Measurements from ENCODE around the gene SLX4.

Gene SLX4

GRCh38 chr16:3580686-3581085 lies 30.7 kb downstream of the SLX4 start:
- H3K79me2 ChIP-seq (ENCODE audit: control insufficient read depth, insufficient read depth, low read length, poor library complexity) = no peaks in the 10 kb centered on the region
- no peak overlapping the region for H3K23ac ChIP-seq (ENCODE audit: low read length)
- H3K4ac ChIP-seq (ENCODE audit: low read depth, low read length) = no peak overlapping the region
- H3K36me3 ChIP-seq (ENCODE audit: control insufficient read depth in 1 of 2, insufficient read depth in 2 of 2, low read length in 2 of 2) = peaks cover 19 to 20% of the 10 kb centered on the region in 2 experiments
- no peak overlapping the region for H4K12ac ChIP-seq (ENCODE audit: low read depth, low read length)
- no peak overlapping the region for H3K14ac ChIP-seq (ENCODE audit: low read length)
- H3K9ac ChIP-seq (ENCODE audit: low read length) = no peak overlapping the region
- H4K91ac ChIP-seq (ENCODE audit: low read depth, low read length) = no peak overlapping the region
- no peak overlapping the region for H2AK5ac ChIP-seq (ENCODE audit: low read length)
- H3K27ac ChIP-seq (ENCODE audit: low read depth, low read length) = no peak overlapping the region
- H2BK120ac ChIP-seq (ENCODE audit: insufficient read depth, low read length, poor library complexity) = no peak overlapping the region
- no peaks in the 10 kb centered on the region for H3K9me3 ChIP-seq (ENCODE audit: insufficient read depth, low read depth, low read length)
- H3K18ac ChIP-seq (ENCODE audit: low read length) = no peak overlapping the region
- peaks cover 0 to 3% of the 10 kb centered on the region in 2 experiments for H3K4me1 ChIP-seq (ENCODE audit: control insufficient read depth in 1 of 2, insufficient read depth in 2 of 2, low read length in 2 of 2)
- H2BK5ac ChIP-seq (ENCODE audit: low read depth, low read length, poor library complexity) = no peak overlapping the region
- no peak overlapping the region for H3K4me3 ChIP-seq (ENCODE audit: low read depth, low read length)
- no CpG with 5 or more reads among the region's 8 CpGs for WGBS (ENCODE audit: extremely low coverage, insufficient coverage, insufficient read length)
- H3K4me2 ChIP-seq (ENCODE audit: low read length) = no peak overlapping the region
- H2BK12ac ChIP-seq (ENCODE audit: low read length) = no peak overlapping the region
- H3K79me1 ChIP-seq (ENCODE audit: low read length) = no peaks in the 10 kb centered on the region
- no peak overlapping the region for H4K8ac ChIP-seq (ENCODE audit: low read depth, low read length)
- DNase-seq = no peak
- no peak overlapping the region for H2AFZ ChIP-seq (ENCODE audit: insufficient read depth, low read length, poor library complexity)
- no peaks in the 10 kb centered on the region for H3K27me3 ChIP-seq (ENCODE audit: insufficient read depth, low read length)

DNA sequence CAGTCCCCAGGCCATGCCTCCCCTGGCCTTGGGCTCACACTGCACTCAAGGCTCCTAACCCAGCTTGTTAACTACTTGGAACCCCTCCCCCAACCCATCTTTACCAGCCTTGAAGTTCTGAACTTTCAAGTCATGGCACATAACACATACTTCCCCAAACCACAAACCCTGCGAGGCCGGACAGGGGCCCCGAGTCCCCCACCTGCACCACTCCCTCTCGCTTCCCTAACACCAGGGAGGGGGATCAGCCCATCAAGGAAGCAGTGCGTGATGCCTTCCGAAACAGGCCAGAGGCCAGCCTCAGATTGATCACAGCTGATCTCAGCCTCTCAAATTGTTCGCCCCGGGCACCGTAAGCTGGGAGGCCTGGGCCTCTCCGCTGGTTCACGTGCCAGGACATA lies 31.2 kb downstream of the SLX4 start:
- H2BK12ac ChIP-seq (ENCODE audit: low read length) = no peak overlapping the region
- no peaks in the 10 kb centered on the region for H3K27me3 ChIP-seq (ENCODE audit: insufficient read depth, low read length)
- no peak overlapping the region for H4K8ac ChIP-seq (ENCODE audit: low read depth, low read length)
- no peak overlapping the region for H3K23ac ChIP-seq (ENCODE audit: low read length)
- H4K12ac ChIP-seq (ENCODE audit: low read depth, low read length) = no peak overlapping the region
- no peaks in the 10 kb centered on the region for H3K9me3 ChIP-seq (ENCODE audit: insufficient read depth, low read depth, low read length)
- H3K14ac ChIP-seq (ENCODE audit: low read length) = no peak overlapping the region
- H2AK5ac ChIP-seq (ENCODE audit: low read length) = no peak overlapping the region
- no peaks in the 10 kb centered on the region for H3K79me2 ChIP-seq (ENCODE audit: control insufficient read depth, insufficient read depth, low read length, poor library complexity)
- H2AFZ ChIP-seq (ENCODE audit: insufficient read depth, low read length, poor library complexity) = no peak overlapping the region
- no CpG with 5 or more reads among the region's 11 CpGs for WGBS (ENCODE audit: extremely low coverage, insufficient coverage, insufficient read length)
- H3K36me3 ChIP-seq (ENCODE audit: control insufficient read depth in 1 of 2, insufficient read depth in 2 of 2, low read length in 2 of 2) = peaks cover 19% of the 10 kb centered on the region in 2 experiments
- H3K79me1 ChIP-seq (ENCODE audit: low read length) = no peaks in the 10 kb centered on the region
- no peak overlapping the region for H2BK5ac ChIP-seq (ENCODE audit: low read depth, low read length, poor library complexity)
- no peak overlapping the region for H3K4me2 ChIP-seq (ENCODE audit: low read length)
- H3K4me3 ChIP-seq (ENCODE audit: low read depth, low read length) = no peak overlapping the region
- H3K9ac ChIP-seq (ENCODE audit: low read length) = no peak overlapping the region
- no peak overlapping the region for H3K27ac ChIP-seq (ENCODE audit: low read depth, low read length)
- H3K18ac ChIP-seq (ENCODE audit: low read length) = no peak overlapping the region
- H4K91ac ChIP-seq (ENCODE audit: low read depth, low read length) = no peak overlapping the region
- peaks cover 0 to 3% of the 10 kb centered on the region in 2 experiments for H3K4me1 ChIP-seq (ENCODE audit: control insufficient read depth in 1 of 2, insufficient read depth in 2 of 2, low read length in 2 of 2)
- H2BK120ac ChIP-seq (ENCODE audit: insufficient read depth, low read length, poor library complexity) = no peak overlapping the region
- H3K4ac ChIP-seq (ENCODE audit: low read depth, low read length) = no peak overlapping the region
- no peak for DNase-seq

- Histone ChIP-seq H3K36me3 (ENCODE audit: control insufficient read depth in 1 of 2, insufficient read depth in 2 of 2, low read length in 2 of 2) (peaks cover 19% of the 10 kb centered on the region in 2 experiments), H3K9ac (ENCODE audit: low read length) (no peak overlapping the region), H4K12ac (ENCODE audit: low read depth, low read length) (no peak overlapping the region), H3K27me3 (ENCODE audit: insufficient read depth, low read length) (no peaks in the 10 kb centered on the region), H2AFZ (ENCODE audit: insufficient read depth, low read length, poor library complexity) (no peak overlapping the region), H2BK12ac (ENCODE audit: low read length) (no peak overlapping the region), H3K9me3 (ENCODE audit: insufficient read depth, low read depth, low read length) (no peaks in the 10 kb centered on the region), H3K4ac (ENCODE audit: low read depth, low read length) (no peak overlapping the region), H3K79me2 (ENCODE audit: control insufficient read depth, insufficient read depth, low read length, poor library complexity) (no peaks in the 10 kb centered on the region), H3K27ac (ENCODE audit: low read depth, low read length) (no peak overlapping the region), H3K14ac (ENCODE audit: low read length) (no peak overlapping the region), H4K91ac (ENCODE audit: low read depth, low read length) (no peak overlapping the region), H3K4me3 (ENCODE audit: low read depth, low read length) (no peak overlapping the region), H4K8ac (ENCODE audit: low read depth, low read length) (no peak overlapping the region), H3K79me1 (ENCODE audit: low read length) (no peaks in the 10 kb centered on the region), H3K4me1 (ENCODE audit: control insufficient read depth in 1 of 2, insufficient read depth in 2 of 2, low read length in 2 of 2) (peaks cover 0 to 3% of the 10 kb centered on the region in 2 experiments), H3K23ac (ENCODE audit: low read length) (no peak overlapping the region), H3K4me2 (ENCODE audit: low read length) (no peak overlapping the region), H2BK120ac (ENCODE audit: insufficient read depth, low read length, poor library complexity) (no peak overlapping the region), H2AK5ac (ENCODE audit: low read length) (no peak overlapping the region), H3K18ac (ENCODE audit: low read length) (no peak overlapping the region), H2BK5ac (ENCODE audit: low read depth, low read length, poor library complexity) (no peak overlapping the region)
- DNase-seq = no peak
- no CpG with 5 or more reads among the region's 7 CpGs for WGBS (ENCODE audit: extremely low coverage, insufficient coverage, insufficient read length)
Observed at GRCh38 chr16:3579776-3580175, 31.6 kb downstream of the SLX4 start.

- Histone ChIP-seq H3K4me3 (ENCODE audit: low read depth, low read length) (no peak overlapping the region), H3K27ac (ENCODE audit: low read depth, low read length) (no peak overlapping the region), H2AK5ac (ENCODE audit: low read length) (no peak overlapping the region), H3K9me3 (ENCODE audit: insufficient read depth, low read depth, low read length) (no peaks in the 10 kb centered on the region), H3K4me2 (ENCODE audit: low read length) (no peak overlapping the region), H3K14ac (ENCODE audit: low read length) (no peak overlapping the region), H2AFZ (ENCODE audit: insufficient read depth, low read length, poor library complexity) (no peak overlapping the region), H3K4ac (ENCODE audit: low read depth, low read length) (no peak overlapping the region), H3K79me1 (ENCODE audit: low read length) (no peaks in the 10 kb centered on the region), H4K91ac (ENCODE audit: low read depth, low read length) (no peak overlapping the region), H2BK5ac (ENCODE audit: low read depth, low read length, poor library complexity) (no peak overlapping the region), H3K18ac (ENCODE audit: low read length) (no peak overlapping the region), H3K79me2 (ENCODE audit: control insufficient read depth, insufficient read depth, low read length, poor library complexity) (no peaks in the 10 kb centered on the region), H3K9ac (ENCODE audit: low read length) (no peak overlapping the region), H2BK12ac (ENCODE audit: low read length) (no peak overlapping the region), H3K23ac (ENCODE audit: low read length) (no peak overlapping the region), H3K27me3 (ENCODE audit: insufficient read depth, low read length) (no peaks in the 10 kb centered on the region), H4K8ac (ENCODE audit: low read depth, low read length) (no peak overlapping the region), H2BK120ac (ENCODE audit: insufficient read depth, low read length, poor library complexity) (no peak overlapping the region), H3K4me1 (ENCODE audit: control insufficient read depth in 1 of 2, insufficient read depth in 2 of 2, low read length in 2 of 2) (peaks cover 0 to 3% of the 10 kb centered on the region in 2 experiments), H3K36me3 (ENCODE audit: control insufficient read depth in 1 of 2, insufficient read depth in 2 of 2, low read length in 2 of 2) (peaks cover 15% of the 10 kb centered on the region in 2 experiments), H4K12ac (ENCODE audit: low read depth, low read length) (no peak overlapping the region)
- no peak for DNase-seq
- WGBS (ENCODE audit: extremely low coverage, insufficient coverage, insufficient read length) = no CpG with 5 or more reads among the region's 20 CpGs
Observed at GRCh38 chr16:3578610-3579551, 32.5 kb downstream of the SLX4 start.

Data from trophoblast cell (in vitro differentiated cells and primary cell).